H9 (cell line): Measurements from ENCODE around the gene TSPO2. TPM values are rescaled to one million over a fixed set of nuclear protein-coding genes. Genes with fewer than 3 reads are reported as not detected.

Source experiments
- DNase-seq: peaks from one replicate; pipeline ENCODE4 v3.0.0-alpha.2; 2017
- H2AFZ ChIP-seq: one replicate; pipeline ENCODE4 v1.6.1; 2013; ENCODE audit warnings: mild to moderate bottlenecking, low read length, control low read depth, moderate library complexity
- H2AK5ac ChIP-seq: 2 replicates; pipeline ENCODE4 v1.6.1; 2013; ENCODE audit warnings: low read length, control low read depth, mixed read lengths; ENCODE audit not compliant: insufficient read length
- H2BK120ac ChIP-seq: one replicate; pipeline ENCODE4 v1.6.1; 2013; ENCODE audit warnings: low read depth, mild to moderate bottlenecking, low read length, control low read depth, inconsistent platforms; ENCODE audit not compliant: poor library complexity, severe bottlenecking
- H2BK12ac ChIP-seq: 2 replicates; pipeline ENCODE4 v1.6.1; 2013; ENCODE audit warnings: low read length, control low read depth, mixed read lengths, low read depth; ENCODE audit not compliant: insufficient read length
- H2BK15ac ChIP-seq: 2 replicates; pipeline ENCODE4 v1.6.1; 2013; ENCODE audit warnings: low read depth, low read length, control low read depth
- H2BK20ac ChIP-seq: one replicate; pipeline ENCODE4 v1.6.1; 2013; ENCODE audit warnings: low read depth, mild to moderate bottlenecking, low read length, control low read depth, inconsistent platforms; ENCODE audit not compliant: poor library complexity, severe bottlenecking
- H2BK5ac ChIP-seq: 2 replicates; pipeline ENCODE4 v1.6.1; 2013; ENCODE audit warnings: low read length, control low read depth, mixed read lengths; ENCODE audit not compliant: insufficient read length
- H3K14ac ChIP-seq: 2 replicates; pipeline ENCODE4 v1.6.1; 2013; ENCODE audit warnings: low read length, control low read depth; ENCODE audit not compliant: insufficient read depth
- H3K18ac ChIP-seq: 2 replicates; pipeline ENCODE4 v1.6.1; 2013; ENCODE audit warnings: low read depth, mild to moderate bottlenecking, mixed read lengths, low read length, control low read depth; ENCODE audit not compliant: insufficient read length
- H3K23ac ChIP-seq: 2 replicates; pipeline ENCODE4 v1.6.1; 2013; ENCODE audit warnings: low read length, control low read depth, mixed read lengths, low read depth; ENCODE audit not compliant: insufficient read length
- H3K23me2 ChIP-seq: 2 replicates; pipeline ENCODE4 v1.6.1; 2013; ENCODE audit warnings: low read depth, mild to moderate bottlenecking, mixed read lengths, low read length, control low read depth; ENCODE audit not compliant: insufficient read length, poor library complexity, severe bottlenecking
- H3K27ac ChIP-seq: 2 replicates; pipeline ENCODE4 v1.5.1; 2013; ENCODE audit warnings: low read length, control low read depth, mixed read lengths, low read depth; ENCODE audit not compliant: insufficient read length
- H3K27me3 ChIP-seq: 2 replicates; pipeline ENCODE4 v1.6.1; 2013; ENCODE audit warnings: low read length, control low read depth, inconsistent platforms; ENCODE audit not compliant: insufficient read depth
- H3K4ac ChIP-seq: 2 replicates; pipeline ENCODE4 v1.6.1; 2013; ENCODE audit warnings: low read depth, mild to moderate bottlenecking, control low read depth, inconsistent platforms, low read length, moderate library complexity
- H3K4me1 ChIP-seq: 2 replicates; pipeline ENCODE4 v1.6.1; 2013; ENCODE audit warnings: low read length, control low read depth, inconsistent platforms; ENCODE audit not compliant: insufficient read depth
- H3K4me2 ChIP-seq: 2 replicates; pipeline ENCODE4 v1.6.1; 2013; ENCODE audit warnings: low read length, control low read depth, mixed read lengths; ENCODE audit not compliant: insufficient read length, insufficient read depth
- H3K56ac ChIP-seq: 2 replicates; pipeline ENCODE4 v1.6.1; 2013; ENCODE audit warnings: low read depth, mild to moderate bottlenecking, mixed read lengths, low read length, control low read depth; ENCODE audit not compliant: insufficient read length
- H3K79me1 ChIP-seq: 2 replicates; pipeline ENCODE4 v1.6.1; 2013; ENCODE audit warnings: low read depth, mild to moderate bottlenecking, moderate library complexity, low read length, control low read depth, inconsistent platforms; ENCODE audit not compliant: insufficient read depth, poor library complexity, severe bottlenecking
- H3K79me2 ChIP-seq: 2 replicates; pipeline ENCODE4 v1.6.1; 2013; ENCODE audit warnings: low read length, control low read depth, inconsistent platforms; ENCODE audit not compliant: insufficient read depth
- H3K9ac ChIP-seq: 2 replicates; pipeline ENCODE4 v1.6.1; 2013; ENCODE audit warnings: low read length, control low read depth, mixed read lengths; ENCODE audit not compliant: insufficient read length; ENCODE audit errors: extremely low read depth
- H3K9me3 ChIP-seq: one replicate; pipeline ENCODE4 v1.6.1; 2013; ENCODE audit warnings: low read depth, low read length, inconsistent platforms; ENCODE audit not compliant: control insufficient read depth
- H3T11ph ChIP-seq: one replicate; pipeline ENCODE4 v1.6.1; 2013; ENCODE audit warnings: mild to moderate bottlenecking, low read length, control low read depth, inconsistent platforms
- H4K20me1 ChIP-seq: one replicate; pipeline ENCODE4 v1.6.1; 2013; ENCODE audit not compliant: control insufficient read depth, insufficient read length, insufficient read depth
- H4K5ac ChIP-seq: 2 replicates; pipeline ENCODE4 v1.6.1; 2013; ENCODE audit warnings: low read depth, mild to moderate bottlenecking, mixed read lengths, low read length, control low read depth; ENCODE audit not compliant: insufficient read length
- H4K8ac ChIP-seq: replicated peaks from 2 replicates; pipeline ENCODE4 v1.6.1; 2013; ENCODE audit warnings: low read length, control low read depth, mixed read lengths, low read depth; ENCODE audit not compliant: insufficient read length
- H4K91ac ChIP-seq: 2 replicates; pipeline ENCODE4 v1.6.1; 2013; ENCODE audit warnings: low read depth, mild to moderate bottlenecking, moderate library complexity, mixed read lengths, low read length, control low read depth; ENCODE audit not compliant: insufficient read length
- H3K27ac Mint-ChIP-seq, 3 experiments: 2 replicates in 2 of 3; 3 replicates in 1 of 3; pipeline ENCODE4 v1.8.0; 2020 to 2021; ENCODE audit warnings: mixed read lengths in 3 of 3, mild to moderate bottlenecking in 1 of 3, moderate library complexity in 1 of 3
- H3K27me3 Mint-ChIP-seq: 2 replicates; pipeline ENCODE4 v1.8.0; 2021; ENCODE audit warnings: low read depth, mild to moderate bottlenecking, moderate library complexity, mixed read lengths
- H3K36me3 Mint-ChIP-seq, 3 experiments: 2 replicates in 2 of 3; 3 replicates in 1 of 3; pipeline ENCODE4 v1.8.0; 2020 to 2021; ENCODE audit warnings: low read depth in 3 of 3, mixed read lengths in 3 of 3; ENCODE audit not compliant: insufficient read depth in 1 of 3
- H3K4me1 Mint-ChIP-seq, 2 experiments: 2 replicates each; pipeline ENCODE4 v1.8.0; 2020; ENCODE audit warnings: mixed read lengths in 2 of 2
- H3K4me3 Mint-ChIP-seq, 2 experiments: 2 replicates in 1 of 2; 3 replicates in 1 of 2; pipeline ENCODE4 v1.8.0; 2020 to 2021; ENCODE audit warnings: mild to moderate bottlenecking in 2 of 2, mixed read lengths in 2 of 2, moderate library complexity in 1 of 2
- H3K9me3 Mint-ChIP-seq, 2 experiments: 2 replicates in 1 of 2; 3 replicates in 1 of 2; pipeline ENCODE4 v1.8.0; 2020; ENCODE audit warnings: mild to moderate bottlenecking in 2 of 2, mixed read lengths in 2 of 2, moderate library complexity in 1 of 2
- WGBS: extraction: QIAGEN DNeasy Blood & Tissue Kit; methylation state at CpG from one replicate; pipeline ENCODE4 v1.1.7; 2013; ENCODE audit warnings: missing lambda C conversion rate, low lambda C conversion rate, mixed read lengths; ENCODE audit not compliant: insufficient read length; ENCODE audit errors: extremely low coverage; 5-methylcytosine and 5-hydroxymethylcytosine counted together
- total RNA-seq: library from RNA; stranded (reverse); gene quantifications from 2 replicates; pipeline ENCODE4 v1.2.1, GENCODE V29; 2021
- TF ChIP-seq, protein P1 (sequence below): fragments of 200-600 bp; sonication (generic); conservative IDR thresholded peaks from 3 replicates; pipeline ENCODE4 v1.8.0; 2021; ENCODE audit warnings: antibody characterized with exemption, mild to moderate bottlenecking

The TSPO2 gene
- total RNA-seq, 1 experiment from 2014 or later, result not detected

DNA sequence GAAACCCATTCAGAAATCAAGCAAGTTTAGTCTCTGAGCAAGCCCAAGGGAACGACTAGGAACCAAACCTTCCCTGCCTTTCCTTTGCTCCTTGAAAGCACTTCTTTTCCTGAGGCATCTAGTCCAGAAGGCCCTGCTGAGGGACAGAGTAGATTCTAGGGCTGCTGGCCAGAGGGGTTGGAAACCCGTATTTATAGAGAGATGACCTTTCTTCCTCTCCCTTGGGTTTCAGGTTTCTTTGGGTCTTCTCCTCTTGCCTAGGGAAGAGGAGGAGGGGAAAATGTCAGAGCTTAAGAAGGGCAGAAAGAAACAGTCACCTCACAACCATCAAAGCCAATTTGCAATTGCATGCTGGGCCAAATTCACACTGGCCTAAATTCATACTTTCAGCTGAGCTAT, 16.5 kb downstream of the TSPO2 start:
- Histone ChIP-seq H3K27me3 (no peaks in the 10 kb centered on the region), H3K27ac (no peak overlapping the region), H3K18ac (no peak overlapping the region), H2BK5ac (no peak overlapping the region), H4K91ac (no peak overlapping the region), H3K9me3 (no peaks in the 10 kb centered on the region), H3K9ac (no peak overlapping the region), H2AFZ (no peak overlapping the region), H3K4me2 (no peak overlapping the region), H3T11ph (no peak overlapping the region), H4K5ac (no peak overlapping the region), H3K14ac (no peak overlapping the region), H3K4me1 (0 out of 2 replicates have a peak, but pooled peaks cover 5% of the 10 kb centered on the region), H2AK5ac (no peak overlapping the region), H4K20me1 (no peaks in the 10 kb centered on the region), H3K56ac (no peak overlapping the region), H3K79me1 (no peaks in the 10 kb centered on the region), H2BK20ac (no peak overlapping the region), H2BK15ac (no peak overlapping the region), H3K23ac (no peak overlapping the region), H2BK120ac (no peak overlapping the region), H3K4ac (no peak overlapping the region), H3K23me2 (no peaks in the 10 kb centered on the region), H3K79me2 (no peaks in the 10 kb centered on the region), H4K8ac (no peak overlapping the region), H2BK12ac (no peak overlapping the region)
- H3K9me3 Mint-ChIP-seq, result no peaks in the 10 kb centered on the region
- no peak for DNase-seq
- H3K4me3 Mint-ChIP-seq, result no peak overlapping the region
- TF ChIP-seq, protein P1, sequence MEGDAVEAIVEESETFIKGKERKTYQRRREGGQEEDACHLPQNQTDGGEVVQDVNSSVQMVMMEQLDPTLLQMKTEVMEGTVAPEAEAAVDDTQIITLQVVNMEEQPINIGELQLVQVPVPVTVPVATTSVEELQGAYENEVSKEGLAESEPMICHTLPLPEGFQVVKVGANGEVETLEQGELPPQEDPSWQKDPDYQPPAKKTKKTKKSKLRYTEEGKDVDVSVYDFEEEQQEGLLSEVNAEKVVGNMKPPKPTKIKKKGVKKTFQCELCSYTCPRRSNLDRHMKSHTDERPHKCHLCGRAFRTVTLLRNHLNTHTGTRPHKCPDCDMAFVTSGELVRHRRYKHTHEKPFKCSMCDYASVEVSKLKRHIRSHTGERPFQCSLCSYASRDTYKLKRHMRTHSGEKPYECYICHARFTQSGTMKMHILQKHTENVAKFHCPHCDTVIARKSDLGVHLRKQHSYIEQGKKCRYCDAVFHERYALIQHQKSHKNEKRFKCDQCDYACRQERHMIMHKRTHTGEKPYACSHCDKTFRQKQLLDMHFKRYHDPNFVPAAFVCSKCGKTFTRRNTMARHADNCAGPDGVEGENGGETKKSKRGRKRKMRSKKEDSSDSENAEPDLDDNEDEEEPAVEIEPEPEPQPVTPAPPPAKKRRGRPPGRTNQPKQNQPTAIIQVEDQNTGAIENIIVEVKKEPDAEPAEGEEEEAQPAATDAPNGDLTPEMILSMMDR, result no peak
- no CpG with 5 or more reads among the region's 2 CpGs for WGBS
- peaks cover 13 to 15% of the 10 kb centered on the region in 2 experiments for H3K4me1 Mint-ChIP-seq
- no peaks in the 10 kb centered on the region for H3K27me3 Mint-ChIP-seq
- no peak overlapping the region for H3K27ac Mint-ChIP-seq
- peaks cover 0 to 11% (median 0%) of the 10 kb centered on the region in 3 experiments; a peak in 3 of 7 replicates for H3K36me3 Mint-ChIP-seq
